HFFc6 (cell line): ENCODE data around the gene PGM2. TPM values are rescaled to one million over a fixed set of nuclear protein-coding genes. Genes with fewer than 3 reads are reported as not detected.
A peak's percentile ranks its signal among the peaks of the same experiment; 100 is the strongest.

ENCODE experiments used
- DNase-seq: peaks from one replicate; pipeline ENCODE4 v3.0.0-alpha.2; 2018
- H3K27ac Mint-ChIP-seq: 2 replicates; pipeline ENCODE4 v1.8.0; 2020; ENCODE audit warnings: mild to moderate bottlenecking, mixed read lengths
- H3K27me3 Mint-ChIP-seq: 2 replicates; pipeline ENCODE4 v1.8.0; 2021; ENCODE audit warnings: mild to moderate bottlenecking, moderate library complexity, mixed read lengths; ENCODE audit not compliant: insufficient read depth
- H3K36me3 Mint-ChIP-seq: 2 replicates; pipeline ENCODE4 v1.8.0; 2021; ENCODE audit warnings: low read depth, mixed read lengths
- H3K4me1 Mint-ChIP-seq: 2 replicates; pipeline ENCODE4 v1.8.0; 2020; ENCODE audit warnings: low read depth, mixed read lengths
- H3K4me3 Mint-ChIP-seq: 2 replicates; pipeline ENCODE4 v1.8.0; 2020; ENCODE audit warnings: mild to moderate bottlenecking, moderate library complexity, mixed read lengths
- H3K9me3 Mint-ChIP-seq: 2 replicates; pipeline ENCODE4 v1.8.0; 2020; ENCODE audit warnings: mild to moderate bottlenecking, mixed read lengths
- total RNA-seq, 6 experiments: library from RNA; stranded (reverse); fragmentation: NEBNext Ultra II Directional; extraction: Animal tissue kit (Norgen Biotek cat#: 25700); gene quantifications; 2 replicates in 1 of 6; 3 replicates in 5 of 6; pipeline ENCODE4 v1.2.3, GENCODE V29; 2021
- TF ChIP-seq, protein P1 (sequence below): fragments of 200-600 bp; sonication (generic); IDR thresholded peaks from 2 replicates; pipeline ENCODE4 v1.5.0; 2021; ENCODE audit warnings: antibody characterized with exemption, mild to moderate bottlenecking

The PGM2 gene
- total RNA-seq, 6 experiments from 2014 or later = 38.8 to 47.0 (median 45.0) TPM

DNA sequence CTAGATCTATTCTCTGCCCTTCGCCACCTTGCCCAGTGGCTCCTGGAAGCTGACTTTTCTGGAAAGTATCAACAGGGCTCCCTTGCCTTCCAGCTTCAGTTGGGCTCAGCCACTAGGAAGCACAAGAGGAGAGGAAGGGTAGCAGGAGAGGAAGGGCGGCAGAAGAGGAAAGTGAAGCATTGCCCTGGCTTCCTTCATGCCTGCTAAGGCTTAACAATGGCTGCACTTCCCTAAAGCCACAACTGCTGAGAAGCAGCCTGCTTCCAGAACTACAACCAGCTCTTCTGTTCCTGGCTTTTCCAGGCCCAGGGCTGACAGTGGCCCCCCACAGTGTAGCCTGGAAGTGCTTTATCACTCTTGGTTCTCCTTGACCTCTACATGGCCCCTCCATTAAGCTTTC lies 29.1 kb upstream of the PGM2 start:
- H3K27me3 Mint-ChIP-seq = peaks cover 10% of the 10 kb centered on the region
- no peak overlapping the region for H3K27ac Mint-ChIP-seq
- H3K9me3 Mint-ChIP-seq = no peaks in the 10 kb centered on the region
- H3K36me3 Mint-ChIP-seq = no peaks in the 10 kb centered on the region
- TF ChIP-seq, protein P1, sequence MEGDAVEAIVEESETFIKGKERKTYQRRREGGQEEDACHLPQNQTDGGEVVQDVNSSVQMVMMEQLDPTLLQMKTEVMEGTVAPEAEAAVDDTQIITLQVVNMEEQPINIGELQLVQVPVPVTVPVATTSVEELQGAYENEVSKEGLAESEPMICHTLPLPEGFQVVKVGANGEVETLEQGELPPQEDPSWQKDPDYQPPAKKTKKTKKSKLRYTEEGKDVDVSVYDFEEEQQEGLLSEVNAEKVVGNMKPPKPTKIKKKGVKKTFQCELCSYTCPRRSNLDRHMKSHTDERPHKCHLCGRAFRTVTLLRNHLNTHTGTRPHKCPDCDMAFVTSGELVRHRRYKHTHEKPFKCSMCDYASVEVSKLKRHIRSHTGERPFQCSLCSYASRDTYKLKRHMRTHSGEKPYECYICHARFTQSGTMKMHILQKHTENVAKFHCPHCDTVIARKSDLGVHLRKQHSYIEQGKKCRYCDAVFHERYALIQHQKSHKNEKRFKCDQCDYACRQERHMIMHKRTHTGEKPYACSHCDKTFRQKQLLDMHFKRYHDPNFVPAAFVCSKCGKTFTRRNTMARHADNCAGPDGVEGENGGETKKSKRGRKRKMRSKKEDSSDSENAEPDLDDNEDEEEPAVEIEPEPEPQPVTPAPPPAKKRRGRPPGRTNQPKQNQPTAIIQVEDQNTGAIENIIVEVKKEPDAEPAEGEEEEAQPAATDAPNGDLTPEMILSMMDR = no peak
- H3K4me1 Mint-ChIP-seq = peaks cover 4% of the 10 kb centered on the region; the same call in 1 of the 2 replicates
- no peak for DNase-seq
- no peak overlapping the region for H3K4me3 Mint-ChIP-seq

DNA sequence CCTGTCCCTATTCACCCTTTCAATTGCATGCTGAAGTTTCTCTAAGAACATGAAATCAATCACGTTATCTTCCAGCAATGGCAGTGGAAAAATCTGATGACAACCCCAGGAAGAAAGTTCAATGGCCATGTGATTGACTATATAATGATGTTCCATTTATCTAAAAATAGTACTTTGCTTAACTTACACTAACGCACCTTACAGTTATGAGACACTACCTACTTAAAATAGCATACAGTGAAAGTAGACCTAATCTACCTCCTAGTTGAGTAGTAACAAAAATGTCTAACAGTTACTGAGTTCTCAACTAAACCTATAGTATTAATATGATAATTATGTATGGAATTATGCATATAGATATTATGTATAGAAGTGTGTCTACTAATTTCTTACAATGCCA lies 28.6 kb upstream of the PGM2 start:
- H3K9me3 Mint-ChIP-seq = no peaks in the 10 kb centered on the region
- peaks cover 5% of the 10 kb centered on the region; the same call in 1 of the 2 replicates for H3K4me1 Mint-ChIP-seq
- TF ChIP-seq, protein P1 = no peak
- no peak overlapping the region for H3K4me3 Mint-ChIP-seq
- no peak for DNase-seq
- H3K27ac Mint-ChIP-seq = no peak overlapping the region
- H3K36me3 Mint-ChIP-seq = no peaks in the 10 kb centered on the region
- H3K27me3 Mint-ChIP-seq = peaks cover 10% of the 10 kb centered on the region

DNA sequence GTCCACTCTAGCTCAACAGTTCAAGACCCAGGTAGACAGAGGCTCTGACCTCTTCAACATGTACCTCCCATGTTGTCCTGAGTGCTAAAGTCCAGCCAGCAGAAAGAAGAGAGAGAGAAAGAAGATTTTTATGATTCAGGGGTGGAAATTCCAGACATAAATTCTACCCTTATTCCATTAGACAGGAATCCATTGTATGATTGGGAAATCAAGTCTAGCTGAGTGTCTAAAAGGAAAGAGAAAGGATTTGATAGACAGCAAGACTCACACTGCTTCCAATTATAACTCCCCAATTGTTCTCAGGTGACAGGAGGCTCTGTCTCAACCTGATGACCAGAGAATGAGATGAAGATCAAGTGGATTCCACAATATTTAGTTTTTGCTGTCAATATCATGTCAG lies 27.9 kb upstream of the PGM2 start:
- no peaks in the 10 kb centered on the region for H3K36me3 Mint-ChIP-seq
- H3K4me1 Mint-ChIP-seq = peaks cover 5% of the 10 kb centered on the region; the same call in 1 of the 2 replicates

DNA sequence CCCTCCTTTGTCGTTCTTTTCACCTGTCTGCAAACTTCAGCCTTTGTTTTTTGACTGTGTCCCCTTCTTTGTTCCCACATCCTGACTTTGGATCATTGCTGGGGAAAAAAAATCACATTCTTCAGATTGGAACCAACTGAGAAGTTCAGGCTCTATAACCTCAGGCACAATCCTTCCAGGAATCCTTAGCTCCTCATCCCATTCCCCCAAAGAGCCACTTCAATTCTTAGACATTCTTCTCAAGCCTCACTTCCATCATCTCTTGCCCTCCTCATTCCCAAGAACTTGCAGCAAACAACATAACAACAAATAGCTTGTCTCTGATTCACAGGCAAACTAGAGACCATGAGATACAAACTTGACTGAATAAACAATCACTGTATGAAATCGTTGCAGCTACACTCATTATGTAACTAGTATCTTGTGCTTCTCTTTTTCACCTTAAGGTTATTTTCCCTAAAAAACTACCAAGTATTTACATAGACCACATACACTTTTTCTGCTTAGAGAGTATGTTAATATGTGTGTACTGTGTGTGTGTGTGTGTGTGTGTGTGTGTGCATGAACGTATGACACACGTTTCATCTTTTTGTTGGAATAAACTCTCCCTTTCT lies 26.4 kb upstream of the PGM2 start:
- Mint-ChIP-seq H3K36me3 (no peaks in the 10 kb centered on the region), H3K27ac (no peak overlapping the region), H3K9me3 (no peaks in the 10 kb centered on the region), H3K4me3 (no peak overlapping the region), H3K27me3 (peaks cover 10% of the 10 kb centered on the region; the same call in 1 of the 2 replicates), H3K4me1 (peaks cover 5% of the 10 kb centered on the region; the same call in 1 of the 2 replicates)
- TF ChIP-seq, protein P1 = no peak
- no peak for DNase-seq

More for the DNA sequence above, 27.9 kb upstream of the PGM2 start:
- peaks cover 10% of the 10 kb centered on the region for H3K27me3 Mint-ChIP-seq
- H3K27ac Mint-ChIP-seq = no peak overlapping the region
- no peaks in the 10 kb centered on the region for H3K9me3 Mint-ChIP-seq
- TF ChIP-seq, protein P1 = no peak
- DNase-seq = no peak
- no peak overlapping the region for H3K4me3 Mint-ChIP-seq

DNA sequence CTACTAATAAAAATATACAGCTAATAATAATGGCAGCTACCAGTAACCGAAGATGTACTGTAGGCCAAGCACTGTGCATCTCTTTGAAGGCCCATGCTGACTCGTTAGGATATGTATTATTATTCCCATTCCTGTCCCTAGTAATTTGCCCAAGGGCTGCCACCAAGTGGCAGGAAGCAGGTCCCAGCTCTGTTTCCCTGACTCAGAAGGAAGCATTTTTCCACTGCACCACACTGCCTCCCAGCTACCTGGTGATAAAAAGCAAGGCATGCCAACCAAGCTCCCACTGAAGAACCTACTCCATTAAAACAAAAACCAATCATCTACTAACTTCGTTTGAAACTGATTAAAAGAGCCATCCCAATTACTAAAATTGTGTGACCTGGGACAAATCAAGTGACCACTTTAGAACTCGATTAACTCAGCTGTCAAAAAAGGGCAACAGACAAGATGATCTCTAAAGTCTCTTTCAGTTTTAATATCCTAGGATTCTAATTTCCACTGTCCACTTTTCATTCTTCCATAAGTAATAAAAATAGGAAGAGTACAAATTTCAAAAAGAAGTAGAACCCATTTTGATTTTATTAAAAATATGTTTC lies 24.3 kb upstream of the PGM2 start:
- H3K27me3 Mint-ChIP-seq = peaks cover 6% of the 10 kb centered on the region; the same call in 1 of the 2 replicates
- no peak overlapping the region for H3K27ac Mint-ChIP-seq
- peaks cover 5% of the 10 kb centered on the region; the same call in 1 of the 2 replicates for H3K4me1 Mint-ChIP-seq
- H3K36me3 Mint-ChIP-seq = no peaks in the 10 kb centered on the region
- no peaks in the 10 kb centered on the region for H3K9me3 Mint-ChIP-seq
- peak; percentile 75 for DNase-seq
- TF ChIP-seq, protein P1 = peak; percentile 76
- peak overlapping the region; percentile 41; the same call in 1 of the 2 replicates for H3K4me3 Mint-ChIP-seq
